Measurements from ENCODE around the gene TPRKB.
A peak's percentile ranks its signal among the peaks of the same experiment; 100 is the strongest.
"Not testable (repeated sequence)": the region's sequence is repeated elsewhere in the genome, so short reads cannot be mapped to it uniquely, and the experiment has no call there.

TPRKB gene

GRCh38 chr2:73736855-73737779 lies at the start of gene TPRKB:
Gene TPRKB (minus strand): TSS chr2:73737345. CDS start chr2:73734569, 2,776 bp downstream.
- TF ChIP-seq, protein P1, sequence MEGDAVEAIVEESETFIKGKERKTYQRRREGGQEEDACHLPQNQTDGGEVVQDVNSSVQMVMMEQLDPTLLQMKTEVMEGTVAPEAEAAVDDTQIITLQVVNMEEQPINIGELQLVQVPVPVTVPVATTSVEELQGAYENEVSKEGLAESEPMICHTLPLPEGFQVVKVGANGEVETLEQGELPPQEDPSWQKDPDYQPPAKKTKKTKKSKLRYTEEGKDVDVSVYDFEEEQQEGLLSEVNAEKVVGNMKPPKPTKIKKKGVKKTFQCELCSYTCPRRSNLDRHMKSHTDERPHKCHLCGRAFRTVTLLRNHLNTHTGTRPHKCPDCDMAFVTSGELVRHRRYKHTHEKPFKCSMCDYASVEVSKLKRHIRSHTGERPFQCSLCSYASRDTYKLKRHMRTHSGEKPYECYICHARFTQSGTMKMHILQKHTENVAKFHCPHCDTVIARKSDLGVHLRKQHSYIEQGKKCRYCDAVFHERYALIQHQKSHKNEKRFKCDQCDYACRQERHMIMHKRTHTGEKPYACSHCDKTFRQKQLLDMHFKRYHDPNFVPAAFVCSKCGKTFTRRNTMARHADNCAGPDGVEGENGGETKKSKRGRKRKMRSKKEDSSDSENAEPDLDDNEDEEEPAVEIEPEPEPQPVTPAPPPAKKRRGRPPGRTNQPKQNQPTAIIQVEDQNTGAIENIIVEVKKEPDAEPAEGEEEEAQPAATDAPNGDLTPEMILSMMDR (conservative IDR thresholded peaks at IDR 0.05), result no peak
- H3K27ac ChIP-seq, result peak within 1 kb of the TSS; percentile 73

DNA sequence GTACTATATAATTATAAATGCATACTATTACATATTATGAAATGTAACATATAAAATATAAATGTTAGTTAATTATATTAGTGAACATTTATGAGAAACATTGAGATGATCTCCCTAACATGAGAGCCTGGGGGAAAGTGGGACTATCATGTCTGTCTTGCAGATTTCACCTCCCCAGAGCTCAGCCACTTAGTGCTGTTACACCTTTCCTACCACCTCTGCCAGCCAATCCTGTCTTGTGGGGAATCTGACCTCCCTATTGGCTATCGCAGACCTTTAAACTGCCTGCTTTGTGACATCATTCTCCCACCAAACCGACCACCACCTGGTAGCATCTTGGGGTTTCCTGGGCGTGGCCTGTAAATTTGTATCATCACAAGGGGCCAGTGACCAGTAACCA lies 46.7 kb upstream of the TPRKB start, which contains the start of gene C2orf78:
TSS of gene C2orf78 (plus strand) at position 301 of the 400 bp plus-strand sequence. CDS start 127 bp downstream, outside the sequence.
- not testable (repeated sequence) for H3K27ac ChIP-seq

- not testable (repeated sequence) for H3K27ac ChIP-seq
Observed at GRCh38 chr2:73783402-73783801, 46.3 kb upstream of the TPRKB start.

DNA sequence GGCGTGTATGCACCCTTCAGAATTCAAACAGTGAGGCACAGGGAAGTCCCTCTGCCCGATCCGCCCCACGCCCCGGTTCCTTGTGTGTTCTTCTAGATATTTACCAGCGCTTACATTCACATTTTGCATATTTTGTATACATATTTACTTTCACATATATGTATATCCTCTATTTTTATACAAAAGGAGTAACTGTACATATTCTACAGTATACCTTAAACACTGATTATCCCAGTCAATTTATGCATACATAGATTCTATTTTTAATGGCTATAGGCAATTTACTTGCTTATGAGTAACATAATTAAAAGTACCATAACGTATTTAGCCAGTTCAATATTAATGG lies 43.1 kb upstream of the TPRKB start:
- TF ChIP-seq, protein P1 (conservative IDR thresholded peaks at IDR 0.05), result peak; percentile 67
- H3K27ac ChIP-seq, result peak overlapping the region; percentile 78; the same call in 1 of the 2 replicates

- H3K27ac ChIP-seq, result peak within 1 kb of the TSS; percentile 78
- TF ChIP-seq, protein P1 (conservative IDR thresholded peaks at IDR 0.05), result peak; percentile 92
Observed at GRCh38 chr2:73779467-73780236, 42.5 kb upstream of the TPRKB start, which contains the start of gene DUSP11. Gene DUSP11 (minus strand): TSS chr2:73780103. CDS start chr2:73779974, 129 bp downstream.

DNA sequence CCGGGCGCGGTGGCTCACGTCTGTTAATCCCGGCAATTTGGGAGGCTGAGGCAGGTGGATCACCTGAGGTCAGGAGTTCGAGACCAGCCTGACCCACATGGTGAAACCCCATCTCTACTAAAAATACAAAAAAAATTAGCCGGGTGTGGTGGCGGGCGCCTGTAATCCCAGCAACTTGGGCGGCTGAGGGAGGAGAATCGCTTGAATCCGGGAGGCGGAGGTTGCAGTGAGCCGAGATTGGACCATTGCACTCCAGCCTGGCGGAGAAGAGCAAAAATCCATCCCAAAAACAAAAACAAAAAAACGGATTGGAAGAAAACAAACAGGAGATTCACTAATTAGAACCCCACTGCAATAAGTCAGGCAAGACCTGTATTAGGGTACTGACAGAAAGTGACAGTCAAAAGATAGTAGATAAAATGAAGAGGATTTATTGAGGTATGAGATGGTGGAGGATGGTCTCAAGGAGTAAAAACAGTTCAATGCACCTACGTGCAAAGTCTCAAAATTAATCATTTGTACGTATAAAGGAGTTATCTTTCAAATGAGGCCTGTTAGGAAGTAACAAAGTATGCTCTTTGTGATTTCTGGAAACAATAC lies 41.8 kb upstream of the TPRKB start:
- H3K27ac ChIP-seq, result peak overlapping the region; percentile 78

DNA sequence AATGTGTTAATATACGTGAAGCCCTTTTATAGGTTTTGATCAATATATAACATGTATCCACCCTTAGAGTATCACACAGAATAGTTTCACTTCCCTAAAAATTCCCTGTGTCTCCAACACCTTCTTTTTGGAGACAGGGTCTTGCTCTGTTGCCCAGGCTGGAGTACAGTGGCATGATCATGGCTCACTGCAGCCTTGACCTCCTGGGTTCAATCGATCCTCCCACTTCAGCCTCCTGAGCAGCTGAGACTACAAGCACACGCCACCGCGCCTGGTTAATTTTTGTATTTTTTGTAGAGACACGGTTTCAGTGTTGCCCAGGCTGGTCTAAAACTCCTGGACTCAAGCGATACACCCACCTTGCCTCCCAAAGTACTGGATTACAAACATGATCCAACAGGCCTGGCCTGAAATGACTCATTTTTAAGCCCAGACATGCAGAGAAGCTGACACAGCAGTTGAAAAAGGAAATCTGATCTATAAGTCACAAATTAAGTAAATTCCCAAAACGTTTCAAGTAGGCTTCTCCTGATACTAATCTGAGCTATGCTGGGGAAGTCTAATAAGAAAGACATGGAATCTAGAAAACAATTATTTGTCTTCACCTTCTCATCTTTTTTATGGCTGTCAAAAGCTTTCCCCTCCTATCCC lies 39.8 kb upstream of the TPRKB start:
- TF ChIP-seq, protein P1 (conservative IDR thresholded peaks at IDR 0.05), result no peak
- no peak overlapping the region for H3K27ac ChIP-seq

- TF ChIP-seq, protein P1 (conservative IDR thresholded peaks at IDR 0.05), result no peak
- H3K27ac ChIP-seq, result no peak overlapping the region
Observed at GRCh38 chr2:73776381-73776780, 39.2 kb upstream of the TPRKB start.
